H4 (cell line): ENCODE results near the gene CKAP5. TPM values are rescaled to one million over a fixed set of nuclear protein-coding genes. Genes with fewer than 3 reads are reported as not detected.

Experiments
- DNase-seq: peaks from one replicate; pipeline ENCODE4 v3.0.0-alpha.2; 2015; ENCODE audit warnings: low spot score
- total RNA-seq: library from RNA; depleted of rRNA; stranded (reverse); fragments of >200 nt; shearing (Covaris generic); gene quantifications from 2 replicates; pipeline ENCODE4 v1.2.3, GENCODE V29; 2014; rRNA removed

Gene CKAP5
- total RNA-seq, 1 experiment from 2014 or later, result 71.4 TPM

GRCh38 chr11:46698597-46698996 is 147.5 kb downstream of the CKAP5 start:
- DNase-seq, result no peak

- no peak for DNase-seq
Observed at GRCh38 chr11:46697723-46698122, 148.4 kb downstream of the CKAP5 start.

- no peak for DNase-seq
Observed at GRCh38 chr11:46697303-46697702, 148.8 kb downstream of the CKAP5 start.

GRCh38 chr11:46696212-46696558 is 149.9 kb downstream of the CKAP5 start:
- DNase-seq, result no peak

GRCh38 chr11:46695345-46696211 is 150.5 kb downstream of the CKAP5 start:
- DNase-seq, result no peak

GRCh38 chr11:46694607-46695006 is 151.5 kb downstream of the CKAP5 start:
- DNase-seq, result no peak

- DNase-seq, result no peak
Observed at GRCh38 chr11:46694072-46694471, 152.0 kb downstream of the CKAP5 start.

GRCh38 chr11:46693597-46694012 is 152.5 kb downstream of the CKAP5 start:
- DNase-seq, result no peak

Other genes starting within 250 kb of the CKAP5 start
- gene HARBI1, start 229.1 kb downstream of the CKAP5 start, total RNA-seq, result 2.5 and 5.8 TPM in 2 replicates
- 72.3 and 88.3 TPM in 2 replicates for gene ATG13, start 228.7 kb downstream of the CKAP5 start, total RNA-seq
- 9.5 and 16.2 TPM in 2 replicates for gene ARHGAP1, start 145.7 kb downstream of the CKAP5 start, total RNA-seq
- gene ZNF408, start 145.2 kb downstream of the CKAP5 start, total RNA-seq, result 4.8 and 5.1 TPM in 2 replicates
- gene F2, start 127.1 kb downstream of the CKAP5 start, total RNA-seq, result 0.23 TPM in 1 of 2 replicates, not detected in the other
- 1.0 and 1.4 TPM in 2 replicates for gene LRP4, start 72.3 kb upstream of the CKAP5 start, total RNA-seq
- 19.7 and 22.8 TPM in 2 replicates for gene CSTPP1, start 90.5 kb upstream of the CKAP5 start, total RNA-seq